HPDE6-E6E7 (cell line): Measurements from ENCODE around the gene ACTMAP.
"Not testable (repeated sequence)": the region's sequence is repeated elsewhere in the genome, so short reads cannot be mapped to it uniquely, and the experiment has no call there.

Experiments used
- DNase-seq: peaks from one replicate; pipeline ENCODE4 v3.0.0; 2011; ENCODE audit warnings: missing footprints; ENCODE audit errors: extremely low spot score

The ACTMAP gene

GRCh38 chr19:40750058-40750873, at the start of gene ACTMAP:
ACTMAP (minus strand) TSS chr19:40750477; CDS start chr19:40749803, 674 bp downstream.
- DNase-seq = peak; percentile 99

- no peak for DNase-seq
These were observed 49.5 kb upstream of the ACTMAP start for GRCh38 chr19:40799558-40800338.

- peak; percentile 88 for DNase-seq
These were observed 48.6 kb upstream of the ACTMAP start, which contains the start of gene EGLN2 for GRCh38 chr19:40798683-40799557. EGLN2 (plus strand) TSS chr19:40799191; CDS start chr19:40800573, 1,382 bp downstream.

GRCh38 chr19:40797963-40798682, 47.8 kb upstream of the ACTMAP start:
- DNase-seq = no peak

- no peak for DNase-seq
These were observed 47.1 kb upstream of the ACTMAP start for GRCh38 chr19:40797166-40797962.

GRCh38 chr19:40791996-40792395, 41.7 kb upstream of the ACTMAP start:
- no peak for DNase-seq

GRCh38 chr19:40791349-40791748, 41.1 kb upstream of the ACTMAP start:
- no peak for DNase-seq

- DNase-seq = no peak
These were observed 36.1 kb upstream of the ACTMAP start for GRCh38 chr19:40786060-40787037.

- DNase-seq = no peak
These were observed 35.2 kb upstream of the ACTMAP start for GRCh38 chr19:40785526-40785925.

GRCh38 chr19:40784146-40784545, 33.9 kb upstream of the ACTMAP start:
- DNase-seq = not testable (repeated sequence)

- DNase-seq = no peak
These were observed 33.4 kb upstream of the ACTMAP start for GRCh38 chr19:40783711-40784110.

- no peak for DNase-seq
These were observed 30.9 kb upstream of the ACTMAP start for GRCh38 chr19:40781140-40781539.

- DNase-seq = no peak
These were observed 30.3 kb upstream of the ACTMAP start for GRCh38 chr19:40780582-40780981.

GRCh38 chr19:40778706-40779284, 28.5 kb upstream of the ACTMAP start:
- peak; percentile 75 for DNase-seq

- peak; percentile 96 for DNase-seq
These were observed 27.8 kb upstream of the ACTMAP start, which contains the start of gene RAB4B for GRCh38 chr19:40777937-40778705. RAB4B (plus strand) TSS chr19:40778247; CDS start chr19:40778376, 129 bp downstream.

- no peak for DNase-seq
These were observed 27.3 kb upstream of the ACTMAP start for GRCh38 chr19:40777645-40777936.

- peak; percentile 89 for DNase-seq
These were observed 26.8 kb upstream of the ACTMAP start for GRCh38 chr19:40776932-40777644.
